HG03103 (cell line): ENCODE data around the gene PSMA4.
"Not testable (repeated sequence)": the region's sequence is repeated elsewhere in the genome, so short reads cannot be mapped to it uniquely, and the experiment has no call there.

Source experiments
- ATAC-seq: cut with Tn5 transposase; IDR thresholded peaks from one replicate; pipeline ENCODE4 v1.9.1; 2021; ENCODE audit warnings: low read depth; ENCODE audit not compliant: unreplicated experiment

PSMA4 gene

GRCh38 chr15:78540141-78540870 is at the start of gene PSMA4:
PSMA4 (plus strand) TSS chr15:78540444; CDS start chr15:78541928, 1,484 bp downstream.
- peak; percentile 65 for ATAC-seq

GRCh38 chr15:78492872-78493271 is 47.4 kb upstream of the PSMA4 start:
- no peak for ATAC-seq

GRCh38 chr15:78501857-78502256 is 38.4 kb upstream of the PSMA4 start:
- ATAC-seq: no peak

GRCh38 chr15:78502641-78503040 is 37.6 kb upstream of the PSMA4 start:
- ATAC-seq: no peak

GRCh38 chr15:78506971-78507830 is 33.0 kb upstream of the PSMA4 start, which contains the start of gene HYKK:
HYKK (plus strand) TSS chr15:78507577; CDS start chr15:78513089, 5,512 bp downstream.
- ATAC-seq: peak; percentile 73

- peak; percentile 12 for ATAC-seq
Observed at GRCh38 chr15:78507831-78508160, 32.4 kb upstream of the PSMA4 start.

- ATAC-seq: no peak
Observed at GRCh38 chr15:78508272-78508671, 32.0 kb upstream of the PSMA4 start.

GRCh38 chr15:78509726-78510312 is 30.4 kb upstream of the PSMA4 start:
- no peak for ATAC-seq

GRCh38 chr15:78520035-78520434 is 20.2 kb upstream of the PSMA4 start:
- ATAC-seq: not testable (repeated sequence)

GRCh38 chr15:78524230-78524629 is 16.0 kb upstream of the PSMA4 start:
- ATAC-seq: no peak

GRCh38 chr15:78527325-78527724 is 12.9 kb upstream of the PSMA4 start:
- ATAC-seq: no peak

- no peak for ATAC-seq
Observed at GRCh38 chr15:78533331-78533730, 6.9 kb upstream of the PSMA4 start.

- ATAC-seq: no peak
Observed at GRCh38 chr15:78536134-78536533, 4.1 kb upstream of the PSMA4 start.

- ATAC-seq: no peak
Observed at GRCh38 chr15:78537266-78537905, 2.9 kb upstream of the PSMA4 start.

GRCh38 chr15:78538358-78538757 is 1.9 kb upstream of the PSMA4 start:
- no peak for ATAC-seq

- ATAC-seq: not testable (repeated sequence)
Observed at GRCh38 chr15:78539464-78540140, 642 bp upstream of the PSMA4 start.

- ATAC-seq: no peak
Observed at GRCh38 chr15:78540871-78541743, 863 bp downstream of the PSMA4 start.

GRCh38 chr15:78541744-78542034 is 1.4 kb downstream of the PSMA4 start:
- no peak for ATAC-seq

- ATAC-seq: no peak
Observed at GRCh38 chr15:78542647-78543046, 2.4 kb downstream of the PSMA4 start.

GRCh38 chr15:78550194-78550593 is 9.9 kb downstream of the PSMA4 start:
- ATAC-seq: no peak
